Fibroblast of lung (primary cell): ENCODE data around the gene SEMA3D. TPM values are rescaled to one million over a fixed set of nuclear protein-coding genes. Genes with fewer than 3 reads are reported as not detected.

Experiments
- DNase-seq, 2 donors: peaks; one replicate each; pipeline versions ENCODE4 v3.0.0 to v3.0.0-alpha.2; 2010; ENCODE audit warnings: low read depth in 2 of 2
- H2AFZ ChIP-seq: 2 replicates; pipeline ENCODE4 v1.5.1; 2012; ENCODE audit warnings: low read length, control low read depth, inconsistent platforms
- H3K27ac ChIP-seq: 2 replicates; pipeline ENCODE4 v1.5.1; 2011; ENCODE audit warnings: low read length, control low read depth; ENCODE audit not compliant: insufficient read depth
- H3K27me3 ChIP-seq: 2 replicates; pipeline ENCODE4 v1.5.1; 2011; ENCODE audit warnings: mild to moderate bottlenecking, low read length; ENCODE audit not compliant: control insufficient read depth, insufficient read depth
- H3K36me3 ChIP-seq: 2 replicates; pipeline ENCODE4 v1.5.1; 2011; ENCODE audit warnings: low read length; ENCODE audit not compliant: control insufficient read depth, insufficient read depth
- H3K4me1 ChIP-seq: 2 replicates; pipeline ENCODE4 v1.5.1; 2011; ENCODE audit warnings: low read length; ENCODE audit not compliant: control insufficient read depth, insufficient read depth; ENCODE audit errors: extremely low read depth
- H3K4me2 ChIP-seq: 2 replicates; pipeline ENCODE4 v1.5.1; 2011; ENCODE audit warnings: low read length, control low read depth; ENCODE audit not compliant: insufficient read depth; ENCODE audit errors: extremely low read depth
- H3K4me3 ChIP-seq, 4 experiments: fragments of 200-600 bp in 1 of 4; sonication (generic) in 1 of 4; replicated peaks in 1 of 4; 2 replicates each; pipeline ENCODE4 v1.5.1; 2011 to 2016; ENCODE audit warnings: low read length in 4 of 4, low read depth in 3 of 4, mild to moderate bottlenecking in 3 of 4, control low read depth in 2 of 4, inconsistent platforms in 1 of 4, mixed read lengths in 1 of 4; ENCODE audit not compliant: insufficient read depth in 1 of 4; ENCODE audit errors: control extremely low read depth in 1 of 4
- H3K79me2 ChIP-seq: 2 replicates; pipeline ENCODE4 v1.5.1; 2012; ENCODE audit warnings: mild to moderate bottlenecking, low read length, inconsistent platforms; ENCODE audit not compliant: control insufficient read depth, insufficient read depth
- H3K9ac ChIP-seq: 2 replicates; pipeline ENCODE4 v1.5.1; 2011; ENCODE audit warnings: mild to moderate bottlenecking, low read length, control low read depth; ENCODE audit not compliant: insufficient read depth
- H3K9me3 ChIP-seq: 2 replicates; pipeline ENCODE4 v1.5.1; 2012; ENCODE audit warnings: low read depth, low read length; ENCODE audit not compliant: control insufficient read depth, insufficient read depth
- H4K20me1 ChIP-seq: 2 replicates; pipeline ENCODE4 v1.5.1; 2011; ENCODE audit warnings: low read length; ENCODE audit not compliant: control insufficient read depth, insufficient read depth; ENCODE audit errors: extremely low read depth
- CTCF ChIP-seq, 2 donors: IDR thresholded peaks in 1 of 2; conservative IDR thresholded peaks in 1 of 2; 1 replicate in 1 of 2; 2 replicates in 1 of 2; pipeline ENCODE4 v1.5.1; 2011 to 2012; ENCODE audit warnings: low read length in 2 of 2, control low read depth in 1 of 2, inconsistent platforms in 1 of 2, low read depth in 1 of 2, mild to moderate bottlenecking in 1 of 2
- EZH2 ChIP-seq: IDR thresholded peaks from 2 replicates; pipeline ENCODE4 v1.5.1; 2012; ENCODE audit warnings: low read length, control low read depth, mild to moderate bottlenecking; ENCODE audit errors: missing control alignments
- polyA plus RNA-seq, 2 donors: library from polyadenylated mRNA; depleted of rRNA in 1 of 2; stranded (reverse) in 1 of 2; unstranded in 1 of 2; fragments of >200 nt; gene quantifications; 2 replicates each; pipeline ENCODE4 v1.2.1, GENCODE V29; 2011 to 2012; ENCODE audit warnings: missing spikeins in 1 of 2
- total RNA-seq: library from RNA; depleted of rRNA; stranded (reverse); fragments of >200 nt; gene quantifications from 2 replicates; pipeline ENCODE4 v1.2.1, GENCODE V29; 2014

The SEMA3D gene
- total and polyA plus RNA-seq, 2 donors (not counting 1 experiment from before 2014, with no cell fraction given), result 4.1 to 4.6 TPM

GRCh38 chr7:85215098-85215497 is 28.2 kb upstream of the SEMA3D start:
- no peak for DNase-seq
- Histone ChIP-seq H2AFZ (no peak overlapping the region), H3K4me1 (no peaks in the 10 kb centered on the region), H3K27me3 (no peaks in the 10 kb centered on the region), H3K9ac (no peak overlapping the region), H3K9me3 (no peaks in the 10 kb centered on the region), H3K79me2 (no peaks in the 10 kb centered on the region), H3K4me3 (no peak overlapping the region), H3K27ac (no peak overlapping the region), H3K4me2 (no peak overlapping the region), H4K20me1 (no peaks in the 10 kb centered on the region), H3K36me3 (no peaks in the 10 kb centered on the region)
- TF ChIP-seq CTCF (conservative IDR thresholded peaks at IDR 0.05 in 1 of 2, IDR thresholded peaks at IDR 0.05 in 1 of 2; ENCODE audit: low read depth in 1 of 2, low read length in 2 of 2), result no peak
- no peak for TF ChIP-seq EZH2

GRCh38 chr7:85213500-85213899 is 26.6 kb upstream of the SEMA3D start:
- no peaks in the 10 kb centered on the region for H3K79me2 ChIP-seq
- H3K27me3 ChIP-seq, result no peaks in the 10 kb centered on the region
- H3K27ac ChIP-seq, result no peak overlapping the region
- no peaks in the 10 kb centered on the region for H3K36me3 ChIP-seq
- no peaks in the 10 kb centered on the region for H3K4me1 ChIP-seq
- no peak overlapping the region for H3K4me2 ChIP-seq
- no peak for DNase-seq
- TF ChIP-seq EZH2, result no peak
- no peak for TF ChIP-seq CTCF (conservative IDR thresholded peaks at IDR 0.05 in 1 of 2, IDR thresholded peaks at IDR 0.05 in 1 of 2; ENCODE audit: low read depth in 1 of 2, low read length in 2 of 2)
- H3K9ac ChIP-seq, result no peak overlapping the region
- no peaks in the 10 kb centered on the region for H3K9me3 ChIP-seq
- no peak overlapping the region for H3K4me3 ChIP-seq
- H2AFZ ChIP-seq, result no peak overlapping the region
- no peaks in the 10 kb centered on the region for H4K20me1 ChIP-seq

- TF ChIP-seq CTCF (conservative IDR thresholded peaks at IDR 0.05 in 1 of 2, IDR thresholded peaks at IDR 0.05 in 1 of 2; ENCODE audit: low read depth in 1 of 2, low read length in 2 of 2) (no peak), EZH2 (no peak)
- no peak overlapping the region for H2AFZ ChIP-seq
These were observed 18.9 kb upstream of the SEMA3D start for GRCh38 chr7:85205754-85206153.

More at GRCh38 chr7:85205754-85206153, 18.9 kb upstream of the SEMA3D start:
- Histone ChIP-seq H3K4me2 (no peak overlapping the region), H4K20me1 (no peaks in the 10 kb centered on the region), H3K79me2 (no peaks in the 10 kb centered on the region), H3K9ac (no peak overlapping the region), H3K9me3 (no peaks in the 10 kb centered on the region), H3K4me1 (no peaks in the 10 kb centered on the region), H3K27ac (no peak overlapping the region), H3K4me3 (no peak overlapping the region), H3K36me3 (no peaks in the 10 kb centered on the region), H3K27me3 (no peaks in the 10 kb centered on the region)
- no peak for DNase-seq
